ENCODE data around the gene PDLIM5.

GRCh38 chr4:94595880-94596483 lies 144.2 kb downstream of the PDLIM5 start:
- TF ChIP-seq, protein P1, sequence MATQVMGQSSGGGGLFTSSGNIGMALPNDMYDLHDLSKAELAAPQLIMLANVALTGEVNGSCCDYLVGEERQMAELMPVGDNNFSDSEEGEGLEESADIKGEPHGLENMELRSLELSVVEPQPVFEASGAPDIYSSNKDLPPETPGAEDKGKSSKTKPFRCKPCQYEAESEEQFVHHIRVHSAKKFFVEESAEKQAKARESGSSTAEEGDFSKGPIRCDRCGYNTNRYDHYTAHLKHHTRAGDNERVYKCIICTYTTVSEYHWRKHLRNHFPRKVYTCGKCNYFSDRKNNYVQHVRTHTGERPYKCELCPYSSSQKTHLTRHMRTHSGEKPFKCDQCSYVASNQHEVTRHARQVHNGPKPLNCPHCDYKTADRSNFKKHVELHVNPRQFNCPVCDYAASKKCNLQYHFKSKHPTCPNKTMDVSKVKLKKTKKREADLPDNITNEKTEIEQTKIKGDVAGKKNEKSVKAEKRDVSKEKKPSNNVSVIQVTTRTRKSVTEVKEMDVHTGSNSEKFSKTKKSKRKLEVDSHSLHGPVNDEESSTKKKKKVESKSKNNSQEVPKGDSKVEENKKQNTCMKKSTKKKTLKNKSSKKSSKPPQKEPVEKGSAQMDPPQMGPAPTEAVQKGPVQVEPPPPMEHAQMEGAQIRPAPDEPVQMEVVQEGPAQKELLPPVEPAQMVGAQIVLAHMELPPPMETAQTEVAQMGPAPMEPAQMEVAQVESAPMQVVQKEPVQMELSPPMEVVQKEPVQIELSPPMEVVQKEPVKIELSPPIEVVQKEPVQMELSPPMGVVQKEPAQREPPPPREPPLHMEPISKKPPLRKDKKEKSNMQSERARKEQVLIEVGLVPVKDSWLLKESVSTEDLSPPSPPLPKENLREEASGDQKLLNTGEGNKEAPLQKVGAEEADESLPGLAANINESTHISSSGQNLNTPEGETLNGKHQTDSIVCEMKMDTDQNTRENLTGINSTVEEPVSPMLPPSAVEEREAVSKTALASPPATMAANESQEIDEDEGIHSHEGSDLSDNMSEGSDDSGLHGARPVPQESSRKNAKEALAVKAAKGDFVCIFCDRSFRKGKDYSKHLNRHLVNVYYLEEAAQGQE (IDR thresholded peaks at IDR 0.05; ENCODE audit: insufficient read depth in 1 of 2, low read depth in 2 of 2, low read length in 2 of 2), result no peak
- TF ChIP-seq TAF1 (IDR thresholded peaks at IDR 0.05; ENCODE audit: borderline replicate concordance, insufficient read depth, low read length) (no peak), SIN3A (IDR thresholded peaks at IDR 0.05; ENCODE audit: borderline replicate concordance, insufficient read depth, low read length) (no peak), POLR2AphosphoS5 (IDR thresholded peaks at IDR 0.05; ENCODE audit: low read depth, low read length) (no peak)
